ENCODE data around the gene OR5D14.

The OR5D14 gene

GRCh38 chr11:55838452-55838851 is 43.1 kb downstream of the OR5D14 start, which contains the start of gene OR5D16:
OR5D16 (plus strand) TSS chr11:55838752; CDS start chr11:55838752, 0 bp downstream.
- no peak for TF ChIP-seq CTCF (IDR thresholded peaks at IDR 0.05)
